NCI-H2196 treated with DMSO at 0.1 percent for 48 hours (cell line): ENCODE results near the gene CEP72.

Experiments
- DNase-seq: peaks from one replicate; lab custom pipeline; 2025; ENCODE audit not compliant: unreplicated experiment; lab: John Stamatoyannopoulos, UW

Gene CEP72

GRCh38 chr5:654071-654778 lies 42.1 kb downstream of the CEP72 start:
- DNase-seq, result no peak

GRCh38 chr5:655406-655805 lies 43.3 kb downstream of the CEP72 start:
- no peak for DNase-seq

GRCh38 chr5:657570-657969 lies 45.4 kb downstream of the CEP72 start:
- DNase-seq, result no peak

GRCh38 chr5:658103-658502 lies 46.0 kb downstream of the CEP72 start:
- DNase-seq, result no peak

GRCh38 chr5:659496-660263 lies 47.5 kb downstream of the CEP72 start:
- no peak for DNase-seq

DNA sequence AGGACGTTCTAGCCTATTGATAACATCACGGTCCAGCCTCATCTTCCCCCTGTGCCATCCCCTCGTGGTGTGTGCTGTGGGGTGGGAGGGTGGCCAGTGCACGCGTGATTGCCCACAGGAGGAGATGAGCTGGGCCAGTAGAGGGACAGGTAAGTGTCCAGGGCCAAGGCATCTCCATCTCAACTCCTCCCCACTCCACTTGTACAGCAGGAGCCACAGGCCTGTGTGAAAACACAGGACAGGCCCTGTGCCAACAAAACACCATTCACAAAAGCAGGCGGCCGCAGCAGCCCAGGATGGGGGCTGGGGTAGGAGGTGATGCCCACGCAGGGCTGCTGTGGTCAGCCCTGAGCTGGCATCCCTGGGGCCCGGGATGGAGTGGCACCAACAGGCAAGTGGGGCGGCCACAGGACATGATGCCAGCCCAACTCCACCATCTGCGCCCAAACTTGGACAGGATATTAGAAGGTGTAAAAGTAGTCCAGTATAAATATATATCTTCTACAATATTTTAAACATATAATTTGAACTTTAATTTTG lies 48.4 kb downstream of the CEP72 start:
- no peak for DNase-seq

DNA sequence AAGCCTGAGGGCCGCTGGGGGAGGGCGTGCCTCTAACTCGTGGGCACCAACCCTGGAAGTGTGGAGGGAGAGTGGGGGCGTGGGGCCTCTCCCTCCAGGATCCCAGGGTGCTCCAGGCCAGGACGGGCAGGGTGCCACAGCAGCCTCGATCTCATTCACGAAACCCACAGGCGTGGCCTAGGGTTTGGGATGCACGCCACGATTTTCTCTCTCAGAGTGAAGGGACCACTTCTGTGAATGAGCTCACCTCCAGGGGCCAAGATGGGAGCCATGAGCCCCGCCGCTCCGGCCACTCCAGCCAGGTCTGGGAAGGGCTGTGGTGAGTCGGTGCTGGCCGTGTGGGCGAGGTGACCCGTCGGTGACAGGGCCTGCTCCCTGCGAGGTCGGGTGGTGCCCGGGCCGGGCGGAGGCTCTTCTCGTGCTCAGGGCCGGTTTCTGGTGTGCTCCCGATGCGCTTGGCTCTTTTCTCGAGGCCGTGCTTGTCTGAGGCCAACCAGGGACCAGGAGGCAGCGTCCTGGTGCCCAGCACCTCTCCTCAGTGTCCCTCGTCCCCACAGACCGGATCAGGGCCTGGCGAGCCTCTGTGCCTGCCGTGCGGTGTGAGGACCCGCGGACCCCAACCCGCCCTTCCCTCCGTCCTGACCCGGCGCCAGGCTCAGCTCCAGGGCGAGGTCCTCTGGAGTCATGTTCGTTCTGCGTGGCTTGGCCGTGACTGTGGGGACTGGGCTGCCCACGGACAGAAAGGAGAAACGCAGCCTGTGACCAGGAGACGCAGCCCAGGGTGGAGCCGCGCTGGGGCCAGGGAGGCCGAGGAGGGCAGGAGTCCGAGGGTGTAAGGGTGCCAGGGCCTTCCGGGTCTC lies 50.0 kb downstream of the CEP72 start:
- DNase-seq, result no peak

GRCh38 chr5:662751-663435 lies 50.8 kb downstream of the CEP72 start:
- no peak for DNase-seq

GRCh38 chr5:663436-664342 lies 51.5 kb downstream of the CEP72 start:
- DNase-seq, result no peak

DNA sequence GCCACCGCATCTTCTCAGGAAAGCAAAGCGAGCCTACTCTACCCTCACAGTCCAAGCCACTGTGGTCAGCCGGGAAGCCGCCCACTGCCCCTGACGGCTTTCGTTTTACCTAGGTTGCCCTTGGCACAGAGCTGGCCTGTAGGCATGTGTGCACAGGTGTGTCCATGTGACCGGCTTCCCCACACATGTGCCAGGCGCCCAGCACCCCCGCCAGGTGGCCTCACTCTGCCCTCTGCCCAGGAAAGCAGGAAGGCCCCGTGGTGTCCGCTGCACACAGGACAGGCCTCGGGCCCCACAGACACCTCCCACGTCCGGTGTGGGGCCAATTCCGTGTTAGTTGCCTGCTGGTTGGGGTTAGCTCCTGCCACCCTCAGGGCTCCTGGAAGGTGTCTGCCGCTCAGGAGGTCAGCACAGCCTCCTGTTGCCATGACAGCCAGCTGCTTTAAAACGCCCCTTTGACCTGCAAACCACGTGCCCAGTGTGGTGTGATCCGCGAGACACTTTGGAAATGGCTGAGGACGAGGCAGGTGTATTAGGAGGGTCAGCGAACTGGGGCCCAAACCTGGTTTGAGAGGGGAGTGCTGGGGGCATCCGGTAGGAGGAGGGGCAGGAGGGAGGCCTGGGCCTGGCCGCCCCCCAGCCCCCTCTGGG lies 52.3 kb downstream of the CEP72 start:
- DNase-seq, result no peak

DNA sequence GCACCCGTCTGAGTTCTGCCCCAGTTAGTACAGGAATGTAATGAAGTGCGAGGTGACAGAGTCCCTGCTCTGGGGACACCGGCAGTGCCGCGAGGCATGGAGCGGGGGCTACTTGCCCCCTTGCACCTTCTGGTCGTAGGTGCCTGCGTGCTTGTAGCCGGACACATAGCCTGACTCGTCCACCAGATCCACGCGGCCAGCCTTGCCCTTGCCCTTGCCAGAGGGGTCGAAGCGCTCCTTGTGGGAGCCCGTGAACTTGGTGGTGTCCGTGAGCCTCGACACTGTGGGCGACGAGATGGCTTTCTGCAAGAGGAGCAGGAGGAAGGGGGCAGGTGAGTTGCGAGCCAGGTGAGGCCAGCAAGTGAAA lies 52.8 kb downstream of the CEP72 start:
- no peak for DNase-seq

DNA sequence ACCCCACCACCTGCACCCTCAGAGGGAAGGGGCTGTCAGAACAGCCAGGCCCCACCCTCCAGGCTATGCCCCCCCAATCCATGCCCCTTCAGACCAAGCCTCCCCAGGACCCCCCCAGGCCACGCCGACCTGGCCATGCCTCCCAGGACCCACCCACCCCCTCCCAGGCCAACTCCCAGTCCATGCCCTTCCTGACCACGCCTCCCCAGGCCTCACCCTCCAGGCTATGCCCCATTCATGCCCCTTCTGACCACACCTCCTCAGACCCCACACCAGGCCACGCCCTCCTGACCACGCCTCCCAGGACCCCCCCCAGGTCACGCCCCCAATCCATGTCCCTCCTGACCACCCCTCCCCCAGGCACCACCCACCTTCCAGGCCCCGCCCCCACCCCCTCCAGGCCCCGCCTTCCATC lies 53.4 kb downstream of the CEP72 start:
- no peak for DNase-seq

GRCh38 chr5:665956-666711 lies 54.0 kb downstream of the CEP72 start:
- DNase-seq, result no peak

GRCh38 chr5:666816-667498 lies 54.8 kb downstream of the CEP72 start:
- no peak for DNase-seq

- DNase-seq, result no peak
These were observed 56.3 kb downstream of the CEP72 start for GRCh38 chr5:668283-668995.

DNA sequence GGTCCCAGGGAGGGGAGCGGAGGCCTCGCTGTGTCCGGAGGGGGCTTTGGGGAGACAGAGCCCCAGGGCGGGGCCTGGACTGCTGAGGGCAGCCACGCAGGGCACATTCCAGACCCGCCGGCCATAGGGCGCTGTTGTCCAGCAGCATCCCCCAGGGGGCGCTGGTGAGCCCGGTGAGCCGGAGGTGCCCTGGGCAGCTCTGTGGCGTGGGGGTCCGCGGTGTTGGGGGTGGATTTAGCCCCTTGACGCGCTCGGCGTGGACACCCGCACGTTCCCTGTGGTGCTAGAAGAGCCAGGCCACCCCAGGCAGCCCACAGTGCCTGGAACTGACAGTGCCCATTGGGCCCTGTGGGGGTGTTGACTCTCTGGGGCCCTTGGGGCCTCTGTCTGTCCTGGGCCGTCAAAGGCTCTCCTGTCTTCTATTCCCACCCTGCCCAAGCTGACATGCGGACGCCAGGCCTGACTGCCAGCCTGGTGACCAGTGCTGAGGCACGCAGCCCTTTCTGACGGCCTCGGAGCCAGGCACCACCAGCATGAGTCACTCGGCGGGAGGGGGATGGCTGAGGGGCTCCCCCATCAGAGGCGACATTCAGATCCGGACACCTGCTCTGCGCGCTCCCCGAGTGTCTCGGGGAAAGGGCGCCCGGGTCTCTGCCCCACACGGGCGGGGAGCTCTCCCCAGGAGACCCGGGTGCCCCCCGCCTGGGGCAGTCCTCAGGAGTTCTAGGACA lies 57.1 kb downstream of the CEP72 start:
- DNase-seq, result no peak
